ENCODE measurements around the gene STARD10. TPM values are rescaled to one million over a fixed set of nuclear protein-coding genes. Genes with fewer than 3 reads are reported as not detected.
A peak's percentile ranks its signal among the peaks of the same experiment; 100 is the strongest.

The STARD10 gene
- polyA plus RNA-seq, 2 of the 4 experiments (the other 2 are of a cell fraction), result 21.2 to 23.2 TPM

- POLR2A ChIA-PET, result interaction anchor here (0.8 to 1.0 kb wide), 2 partner anchors 9 to 18 kb away, joined by 3 read pairs; no protein-coding TSS in a partner anchor
- TF ChIP-seq RNF2 (IDR thresholded peaks at IDR 0.05; ENCODE audit: borderline replicate concordance, low read depth) (no peak), MAFK (IDR thresholded peaks at IDR 0.05; ENCODE audit: partially characterized antibody) (peak; percentile 39), USF2 (IDR thresholded peaks at IDR 0.05) (no peak), CEBPB (IDR thresholded peaks at IDR 0.05) (peak; percentile 70 to 77; a peak in 3 of 4 replicates), CBX8 (IDR thresholded peaks at IDR 0.05) (no peak), POLR2A (IDR thresholded peaks at IDR 0.05; ENCODE audit: low read length) (no peak), CHD4 (IDR thresholded peaks at IDR 0.05; ENCODE audit: borderline replicate concordance) (no peak), JUN (IDR thresholded peaks at IDR 0.05) (no peak), RCOR1 (IDR thresholded peaks at IDR 0.05; ENCODE audit: low read depth, low read length) (no peak), PHF8 (IDR thresholded peaks at IDR 0.05; ENCODE audit: borderline replicate concordance, low read depth) (no peak), SREBF2 (IDR thresholded peaks at IDR 0.05) (no peak)
- TF ChIP-seq, protein P1, sequence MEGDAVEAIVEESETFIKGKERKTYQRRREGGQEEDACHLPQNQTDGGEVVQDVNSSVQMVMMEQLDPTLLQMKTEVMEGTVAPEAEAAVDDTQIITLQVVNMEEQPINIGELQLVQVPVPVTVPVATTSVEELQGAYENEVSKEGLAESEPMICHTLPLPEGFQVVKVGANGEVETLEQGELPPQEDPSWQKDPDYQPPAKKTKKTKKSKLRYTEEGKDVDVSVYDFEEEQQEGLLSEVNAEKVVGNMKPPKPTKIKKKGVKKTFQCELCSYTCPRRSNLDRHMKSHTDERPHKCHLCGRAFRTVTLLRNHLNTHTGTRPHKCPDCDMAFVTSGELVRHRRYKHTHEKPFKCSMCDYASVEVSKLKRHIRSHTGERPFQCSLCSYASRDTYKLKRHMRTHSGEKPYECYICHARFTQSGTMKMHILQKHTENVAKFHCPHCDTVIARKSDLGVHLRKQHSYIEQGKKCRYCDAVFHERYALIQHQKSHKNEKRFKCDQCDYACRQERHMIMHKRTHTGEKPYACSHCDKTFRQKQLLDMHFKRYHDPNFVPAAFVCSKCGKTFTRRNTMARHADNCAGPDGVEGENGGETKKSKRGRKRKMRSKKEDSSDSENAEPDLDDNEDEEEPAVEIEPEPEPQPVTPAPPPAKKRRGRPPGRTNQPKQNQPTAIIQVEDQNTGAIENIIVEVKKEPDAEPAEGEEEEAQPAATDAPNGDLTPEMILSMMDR (IDR thresholded peaks at IDR 0.05), result no peak
- WGBS (ENCODE audit: missing lambda C conversion rate), result 74% methylated on average over 4 of the region's 4 CpGs
- FAIRE-seq (no peak), ATAC-seq (no peak; a peak in 1 of 6 replicates), DNase-seq (ENCODE audit: low read depth in 1 of 2, low spot score in 1 of 2) (peak in 1 of 2 experiments; percentile 35)
- H3K4me3 ChIP-seq, result no peak overlapping the region
- H3K4me1 ChIP-seq, result peaks cover 8% of the 10 kb centered on the region; the same call in 1 of the 3 replicates
- CTCF ChIA-PET, result interaction anchor here (0.6 to 4.2 kb wide), 6 partner anchors 9 to 448 kb away, joined by 4 to 30 read pairs (median 5); partner anchors contain the start of gene FCHSD2
- no peak overlapping the region for H3K4me2 ChIP-seq
- no peaks in the 10 kb centered on the region for H3K9me3 ChIP-seq
- H3K27ac ChIP-seq, result peak overlapping the region; percentile 6 to 66; a peak in 5 of 6 replicates
Measured at GRCh38 chr11:72840780-72841179, 46.9 kb upstream of the STARD10 start.

DNA sequence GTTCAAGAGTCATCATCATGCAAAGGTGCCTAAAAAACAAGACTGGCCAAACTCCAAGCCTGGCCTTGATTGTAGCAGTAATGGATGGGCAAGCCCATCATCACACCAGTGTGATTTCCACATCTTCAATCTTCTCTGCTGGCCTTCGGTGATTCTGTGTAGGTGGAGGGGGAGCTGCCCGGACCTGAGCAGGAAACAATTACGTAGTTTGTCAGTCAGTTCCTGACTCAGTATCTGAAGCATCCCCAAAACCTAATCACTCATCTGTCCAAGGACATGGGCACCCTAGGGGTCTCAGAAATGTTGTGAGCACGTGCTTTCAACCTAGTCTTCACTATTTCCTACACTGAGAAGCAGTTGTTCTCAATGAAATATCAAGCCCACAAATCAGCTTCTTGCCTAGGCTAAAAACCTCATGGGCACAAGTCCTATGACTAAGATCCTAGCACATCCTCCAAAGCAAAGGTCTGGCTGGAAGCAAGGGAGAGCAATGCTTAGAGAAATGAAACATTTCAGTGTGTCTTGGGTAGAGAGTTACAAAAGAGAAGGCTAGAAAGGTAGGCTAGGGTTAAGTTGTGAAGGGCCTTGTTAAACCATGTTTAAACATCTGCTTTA lies 45.0 kb upstream of the STARD10 start:
- CTCF ChIA-PET, result interaction anchor here (1.1 to 4.2 kb wide), 4 partner anchors 8 to 339 kb away, joined by 3 to 30 read pairs (median 16); no protein-coding TSS in a partner anchor

More for the DNA sequence above, 45.0 kb upstream of the STARD10 start:
- no peak for FAIRE-seq
- DNase-seq (ENCODE audit: low read depth in 1 of 2, low spot score in 1 of 2), result no peak
- Histone ChIP-seq H3K27ac (no peak overlapping the region), H3K4me3 (no peak overlapping the region), H3K4me2 (no peak overlapping the region), H3K4me1 (peaks cover 8% of the 10 kb centered on the region; the same call in 1 of the 3 replicates), H3K9me3 (no peaks in the 10 kb centered on the region)
- WGBS (ENCODE audit: missing lambda C conversion rate), result 95% methylated on average over 4 of the region's 4 CpGs
- no peak for ATAC-seq
- TF ChIP-seq EP300 (IDR thresholded peaks at IDR 0.05) (no peak), CBX2 (IDR thresholded peaks at IDR 0.05; ENCODE audit: borderline replicate concordance, low read depth) (no peak), GATA3 (IDR thresholded peaks at IDR 0.05; ENCODE audit: borderline replicate concordance) (no peak), CHD4 (IDR thresholded peaks at IDR 0.05; ENCODE audit: borderline replicate concordance) (no peak), ESRRA (IDR thresholded peaks at IDR 0.05; ENCODE audit: borderline replicate concordance, low read length) (no peak), BCL3 (IDR thresholded peaks at IDR 0.05) (no peak), POLR2AphosphoS2 (conservative IDR thresholded peaks at IDR 0.05; ENCODE audit: low read length) (no peak), TFCP2L1 (CRISPR knock-in tag; IDR thresholded peaks at IDR 0.05) (no peak), SMC3 (IDR thresholded peaks at IDR 0.05) (no peak), JUN (IDR thresholded peaks at IDR 0.05) (no peak), RCOR1 (IDR thresholded peaks at IDR 0.05; ENCODE audit: low read depth, low read length) (no peak), ZSCAN20 (CRISPR knock-in tag; IDR thresholded peaks at IDR 0.05) (no peak), POLR2A (IDR thresholded peaks at IDR 0.05; ENCODE audit: low read length) (no peak), PHF8 (IDR thresholded peaks at IDR 0.05; ENCODE audit: borderline replicate concordance, low read depth) (no peak), EHMT2 (IDR thresholded peaks at IDR 0.05; ENCODE audit: low read depth) (no peak)
- TF ChIP-seq, protein P2, sequence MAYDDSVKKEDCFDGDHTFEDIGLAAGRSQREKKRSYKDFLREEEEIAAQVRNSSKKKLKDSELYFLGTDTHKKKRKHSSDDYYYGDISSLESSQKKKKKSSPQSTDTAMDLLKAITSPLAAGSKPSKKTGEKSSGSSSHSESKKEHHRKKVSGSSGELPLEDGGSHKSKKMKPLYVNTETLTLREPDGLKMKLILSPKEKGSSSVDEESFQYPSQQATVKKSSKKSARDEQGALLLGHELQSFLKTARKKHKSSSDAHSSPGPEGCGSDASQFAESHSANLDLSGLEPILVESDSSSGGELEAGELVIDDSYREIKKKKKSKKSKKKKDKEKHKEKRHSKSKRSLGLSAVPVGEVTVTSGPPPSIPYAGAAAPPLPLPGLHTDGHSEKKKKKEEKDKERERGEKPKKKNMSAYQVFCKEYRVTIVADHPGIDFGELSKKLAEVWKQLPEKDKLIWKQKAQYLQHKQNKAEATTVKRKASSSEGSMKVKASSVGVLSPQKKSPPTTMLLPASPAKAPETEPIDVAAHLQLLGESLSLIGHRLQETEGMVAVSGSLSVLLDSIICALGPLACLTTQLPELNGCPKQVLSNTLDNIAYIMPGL (CRISPR knock-in tag; IDR thresholded peaks at IDR 0.05; ENCODE audit: borderline replicate concordance), result no peak
- TF ChIP-seq, protein P3, sequence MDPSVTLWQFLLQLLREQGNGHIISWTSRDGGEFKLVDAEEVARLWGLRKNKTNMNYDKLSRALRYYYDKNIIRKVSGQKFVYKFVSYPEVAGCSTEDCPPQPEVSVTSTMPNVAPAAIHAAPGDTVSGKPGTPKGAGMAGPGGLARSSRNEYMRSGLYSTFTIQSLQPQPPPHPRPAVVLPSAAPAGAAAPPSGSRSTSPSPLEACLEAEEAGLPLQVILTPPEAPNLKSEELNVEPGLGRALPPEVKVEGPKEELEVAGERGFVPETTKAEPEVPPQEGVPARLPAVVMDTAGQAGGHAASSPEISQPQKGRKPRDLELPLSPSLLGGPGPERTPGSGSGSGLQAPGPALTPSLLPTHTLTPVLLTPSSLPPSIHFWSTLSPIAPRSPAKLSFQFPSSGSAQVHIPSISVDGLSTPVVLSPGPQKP (IDR thresholded peaks at IDR 0.05; ENCODE audit: low read depth, low read length), result no peak
- TF ChIP-seq, protein P4, sequence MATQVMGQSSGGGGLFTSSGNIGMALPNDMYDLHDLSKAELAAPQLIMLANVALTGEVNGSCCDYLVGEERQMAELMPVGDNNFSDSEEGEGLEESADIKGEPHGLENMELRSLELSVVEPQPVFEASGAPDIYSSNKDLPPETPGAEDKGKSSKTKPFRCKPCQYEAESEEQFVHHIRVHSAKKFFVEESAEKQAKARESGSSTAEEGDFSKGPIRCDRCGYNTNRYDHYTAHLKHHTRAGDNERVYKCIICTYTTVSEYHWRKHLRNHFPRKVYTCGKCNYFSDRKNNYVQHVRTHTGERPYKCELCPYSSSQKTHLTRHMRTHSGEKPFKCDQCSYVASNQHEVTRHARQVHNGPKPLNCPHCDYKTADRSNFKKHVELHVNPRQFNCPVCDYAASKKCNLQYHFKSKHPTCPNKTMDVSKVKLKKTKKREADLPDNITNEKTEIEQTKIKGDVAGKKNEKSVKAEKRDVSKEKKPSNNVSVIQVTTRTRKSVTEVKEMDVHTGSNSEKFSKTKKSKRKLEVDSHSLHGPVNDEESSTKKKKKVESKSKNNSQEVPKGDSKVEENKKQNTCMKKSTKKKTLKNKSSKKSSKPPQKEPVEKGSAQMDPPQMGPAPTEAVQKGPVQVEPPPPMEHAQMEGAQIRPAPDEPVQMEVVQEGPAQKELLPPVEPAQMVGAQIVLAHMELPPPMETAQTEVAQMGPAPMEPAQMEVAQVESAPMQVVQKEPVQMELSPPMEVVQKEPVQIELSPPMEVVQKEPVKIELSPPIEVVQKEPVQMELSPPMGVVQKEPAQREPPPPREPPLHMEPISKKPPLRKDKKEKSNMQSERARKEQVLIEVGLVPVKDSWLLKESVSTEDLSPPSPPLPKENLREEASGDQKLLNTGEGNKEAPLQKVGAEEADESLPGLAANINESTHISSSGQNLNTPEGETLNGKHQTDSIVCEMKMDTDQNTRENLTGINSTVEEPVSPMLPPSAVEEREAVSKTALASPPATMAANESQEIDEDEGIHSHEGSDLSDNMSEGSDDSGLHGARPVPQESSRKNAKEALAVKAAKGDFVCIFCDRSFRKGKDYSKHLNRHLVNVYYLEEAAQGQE (IDR thresholded peaks at IDR 0.05), result no peak
- POLR2A ChIA-PET, result no interaction called here
